ENCODE measurements around the gene CASZ1. TPM values are rescaled to one million over a fixed set of nuclear protein-coding genes. Genes with fewer than 3 reads are reported as not detected.

The CASZ1 gene
- total RNA-seq, 1 donor: 0.09 TPM

DNA sequence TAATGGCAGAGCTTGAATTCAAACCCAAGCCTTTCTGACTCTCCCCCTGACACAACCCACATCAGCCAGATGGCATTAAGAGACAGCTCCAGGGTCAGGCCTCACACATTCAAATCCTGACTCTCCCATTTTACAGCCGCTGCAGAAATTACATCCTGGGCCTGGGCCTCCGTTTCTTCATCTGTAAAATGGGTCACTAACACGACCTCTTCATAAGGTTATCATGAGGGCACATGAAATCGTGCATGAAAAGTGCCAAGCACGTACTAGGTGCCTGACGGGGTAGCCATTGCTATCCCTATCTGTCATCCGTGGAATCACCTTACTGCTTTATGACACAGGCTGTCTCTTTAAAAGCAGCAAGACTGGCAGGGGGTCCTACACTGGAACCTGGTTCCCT, 19.8 kb upstream of the CASZ1 start:
- no peak for DNase-seq (ENCODE audit: low read depth)
- TF ChIP-seq, protein P1, sequence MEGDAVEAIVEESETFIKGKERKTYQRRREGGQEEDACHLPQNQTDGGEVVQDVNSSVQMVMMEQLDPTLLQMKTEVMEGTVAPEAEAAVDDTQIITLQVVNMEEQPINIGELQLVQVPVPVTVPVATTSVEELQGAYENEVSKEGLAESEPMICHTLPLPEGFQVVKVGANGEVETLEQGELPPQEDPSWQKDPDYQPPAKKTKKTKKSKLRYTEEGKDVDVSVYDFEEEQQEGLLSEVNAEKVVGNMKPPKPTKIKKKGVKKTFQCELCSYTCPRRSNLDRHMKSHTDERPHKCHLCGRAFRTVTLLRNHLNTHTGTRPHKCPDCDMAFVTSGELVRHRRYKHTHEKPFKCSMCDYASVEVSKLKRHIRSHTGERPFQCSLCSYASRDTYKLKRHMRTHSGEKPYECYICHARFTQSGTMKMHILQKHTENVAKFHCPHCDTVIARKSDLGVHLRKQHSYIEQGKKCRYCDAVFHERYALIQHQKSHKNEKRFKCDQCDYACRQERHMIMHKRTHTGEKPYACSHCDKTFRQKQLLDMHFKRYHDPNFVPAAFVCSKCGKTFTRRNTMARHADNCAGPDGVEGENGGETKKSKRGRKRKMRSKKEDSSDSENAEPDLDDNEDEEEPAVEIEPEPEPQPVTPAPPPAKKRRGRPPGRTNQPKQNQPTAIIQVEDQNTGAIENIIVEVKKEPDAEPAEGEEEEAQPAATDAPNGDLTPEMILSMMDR (IDR thresholded peaks at IDR 0.05; ENCODE audit: insufficient read depth, low read length): no peak
- no peak overlapping the region for H3K4me3 ChIP-seq (ENCODE audit: low read depth, low read length)

DNA sequence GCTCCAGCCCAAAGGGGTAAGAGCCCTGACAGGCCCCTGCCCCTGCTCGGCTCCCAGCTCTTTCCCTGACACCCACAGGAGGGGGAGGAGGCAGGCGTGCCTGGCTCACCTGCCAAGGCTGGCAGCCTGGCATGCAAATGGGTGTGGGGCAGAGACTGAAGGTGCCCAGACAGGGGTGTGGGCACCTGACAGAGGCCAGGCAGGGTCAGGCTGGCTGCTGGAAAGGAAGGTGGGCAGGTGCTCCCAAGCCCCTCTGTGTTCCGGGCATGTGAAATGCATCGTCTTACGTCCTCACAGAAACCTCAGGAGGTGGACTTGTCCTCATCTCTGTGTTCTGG, 19.4 kb upstream of the CASZ1 start:
- H3K4me3 ChIP-seq (ENCODE audit: low read depth, low read length): no peak overlapping the region
- DNase-seq (ENCODE audit: low read depth): no peak
- TF ChIP-seq, protein P1 (IDR thresholded peaks at IDR 0.05; ENCODE audit: insufficient read depth, low read length): no peak

DNA sequence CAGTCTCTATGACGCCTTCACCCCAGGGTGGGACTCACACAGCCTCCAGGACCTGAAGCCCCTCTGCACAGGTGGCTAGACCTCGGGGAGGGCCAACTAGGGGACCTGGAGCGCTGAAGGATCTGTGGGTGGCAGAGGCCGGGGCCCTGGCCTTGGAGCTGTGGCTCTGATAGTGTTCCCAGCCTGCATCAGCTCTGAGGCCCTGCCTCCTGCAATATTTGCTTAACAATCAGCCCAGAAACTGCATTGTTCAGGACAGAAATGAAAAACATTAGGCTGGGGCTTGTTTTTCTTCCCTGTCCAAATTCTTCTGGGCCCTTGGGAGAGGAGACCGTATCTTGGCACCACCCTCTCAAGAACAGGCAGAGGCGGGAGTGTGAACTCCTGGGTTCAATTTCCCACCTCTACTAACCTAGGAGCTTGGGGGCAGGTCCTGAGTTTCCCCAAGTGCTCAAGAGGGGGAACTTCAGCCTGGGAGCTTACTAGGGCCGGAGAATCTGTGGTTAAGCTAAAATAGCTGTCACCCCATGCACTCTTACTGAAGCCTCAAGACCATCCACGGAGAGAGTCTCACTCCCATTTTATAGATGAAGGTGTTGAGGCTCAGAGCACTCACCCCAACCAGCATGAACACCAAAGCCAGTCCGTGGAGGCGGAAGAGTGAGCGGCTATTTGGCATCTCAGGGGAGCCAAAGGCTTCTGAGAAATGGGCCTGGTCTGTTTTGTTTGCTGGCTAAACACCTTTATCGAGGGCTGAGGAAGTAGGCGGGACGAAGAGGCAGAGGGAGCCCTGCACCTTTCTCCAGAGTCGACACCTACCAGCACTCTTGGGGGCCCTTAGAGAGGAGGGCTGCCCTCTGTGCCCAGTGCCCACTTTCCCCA, 18.8 kb upstream of the CASZ1 start:
- no peak for DNase-seq (ENCODE audit: low read depth)
- TF ChIP-seq, protein P1 (IDR thresholded peaks at IDR 0.05; ENCODE audit: insufficient read depth, low read length): no peak
- H3K4me3 ChIP-seq (ENCODE audit: low read depth, low read length): no peak overlapping the region

DNA sequence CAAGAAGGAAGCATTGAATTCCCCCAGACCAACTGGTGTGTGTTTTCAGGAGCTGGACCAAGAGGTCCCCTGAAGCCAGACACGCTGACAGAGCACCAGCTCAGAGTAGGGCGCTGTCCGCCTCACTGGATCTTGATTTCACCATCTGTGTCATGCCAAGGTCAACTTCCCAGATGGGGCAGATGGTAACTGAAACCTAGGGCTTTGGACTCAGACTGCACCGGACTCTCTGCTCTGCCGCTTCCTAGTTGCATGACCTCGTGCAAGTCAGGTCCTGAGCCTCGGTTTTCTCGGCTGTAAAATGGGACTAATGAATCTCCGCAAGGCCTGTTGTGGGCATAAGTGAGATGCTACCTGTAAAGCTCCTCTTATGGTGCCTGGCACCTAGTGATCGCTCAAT, 17.9 kb upstream of the CASZ1 start:
- TF ChIP-seq, protein P1 (IDR thresholded peaks at IDR 0.05; ENCODE audit: insufficient read depth, low read length): no peak
- no peak overlapping the region for H3K4me3 ChIP-seq (ENCODE audit: low read depth, low read length)
- DNase-seq (ENCODE audit: low read depth): no peak

DNA sequence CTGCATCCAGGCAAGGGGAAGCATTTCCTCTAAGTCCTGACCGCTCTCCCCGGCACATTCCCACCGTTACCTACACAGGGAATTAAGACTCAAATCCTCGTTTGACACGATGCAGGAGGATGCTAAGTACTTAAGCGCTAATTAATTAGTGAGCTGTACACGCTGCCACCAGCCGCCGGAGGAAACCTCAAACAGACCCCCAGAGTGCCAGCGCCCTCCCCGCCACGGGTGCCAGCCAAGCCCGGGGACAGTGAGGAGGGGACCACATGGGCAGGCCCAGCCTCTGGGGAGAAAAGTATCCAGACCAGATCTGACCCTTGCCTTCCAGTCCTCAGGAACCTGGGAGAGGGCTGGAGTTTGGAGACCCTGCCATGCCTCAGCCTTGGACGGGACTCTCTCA, 17.4 kb upstream of the CASZ1 start:
- no peak overlapping the region for H3K4me3 ChIP-seq (ENCODE audit: low read depth, low read length)
- DNase-seq (ENCODE audit: low read depth): no peak
- TF ChIP-seq, protein P1 (IDR thresholded peaks at IDR 0.05; ENCODE audit: insufficient read depth, low read length): no peak

DNA sequence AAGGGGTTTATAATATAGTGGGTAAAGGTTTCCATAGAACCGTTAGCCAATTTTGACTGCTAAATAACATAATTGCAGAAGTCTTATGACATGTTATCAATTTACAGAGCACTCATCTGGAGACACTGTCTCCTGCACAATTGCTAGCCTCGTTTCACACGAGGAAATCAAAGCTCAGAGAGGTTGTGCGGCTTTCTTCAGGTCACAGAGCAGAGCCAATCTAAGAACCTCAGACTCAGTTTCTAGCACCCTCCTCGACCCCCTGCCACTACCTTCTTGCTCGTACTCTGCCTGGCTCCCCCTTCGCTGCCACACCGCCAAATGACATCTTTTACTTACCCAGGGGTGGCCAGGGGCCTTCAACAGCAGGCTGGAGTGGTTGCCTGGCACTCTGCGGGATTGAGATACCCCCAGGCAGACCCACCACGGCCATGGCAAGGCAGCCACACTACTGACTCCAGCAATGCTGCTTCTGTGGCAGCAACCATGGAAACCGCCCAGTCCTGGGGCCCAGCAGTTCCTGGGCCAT, 16.0 kb upstream of the CASZ1 start:
- no peak overlapping the region for H3K4me3 ChIP-seq (ENCODE audit: low read depth, low read length)
- no peak for DNase-seq (ENCODE audit: low read depth)
- TF ChIP-seq, protein P1 (IDR thresholded peaks at IDR 0.05; ENCODE audit: insufficient read depth, low read length): no peak
